ENCODE results near the gene TTC8.
A peak's percentile ranks its signal among the peaks of the same experiment; 100 is the strongest.

DNA sequence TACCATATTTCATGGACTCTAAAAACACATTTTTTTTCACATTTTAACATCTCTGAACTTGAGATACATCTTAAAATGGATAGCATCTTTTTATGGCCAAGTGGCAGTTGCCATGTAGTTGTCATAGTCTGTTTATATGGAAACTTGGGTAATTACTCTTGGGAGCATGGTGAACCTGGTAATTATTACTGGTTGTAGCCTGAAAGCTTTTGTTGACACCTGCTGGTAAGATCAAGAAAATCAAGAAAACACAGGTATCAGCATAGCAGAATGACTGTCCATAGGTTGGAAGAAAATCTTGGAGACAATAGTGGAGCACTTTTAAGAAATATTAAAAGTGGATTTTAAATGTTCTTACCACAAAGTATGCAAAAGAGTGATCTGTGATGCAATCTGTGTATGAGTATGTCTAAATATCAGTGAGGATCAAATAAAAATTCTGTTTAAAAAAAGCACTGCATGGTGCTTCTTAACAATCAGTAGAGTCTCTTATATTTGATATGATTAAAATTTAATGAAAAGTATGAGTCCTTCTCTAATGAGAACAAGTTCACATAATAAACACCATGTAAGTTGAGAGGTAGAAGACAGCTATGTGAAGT lies 44.2 kb downstream of the TTC8 start:
- TF ChIP-seq TCF7L2 (IDR thresholded peaks at IDR 0.05; ENCODE audit: low read depth, low read length): no peak
- TF ChIP-seq, protein P1, sequence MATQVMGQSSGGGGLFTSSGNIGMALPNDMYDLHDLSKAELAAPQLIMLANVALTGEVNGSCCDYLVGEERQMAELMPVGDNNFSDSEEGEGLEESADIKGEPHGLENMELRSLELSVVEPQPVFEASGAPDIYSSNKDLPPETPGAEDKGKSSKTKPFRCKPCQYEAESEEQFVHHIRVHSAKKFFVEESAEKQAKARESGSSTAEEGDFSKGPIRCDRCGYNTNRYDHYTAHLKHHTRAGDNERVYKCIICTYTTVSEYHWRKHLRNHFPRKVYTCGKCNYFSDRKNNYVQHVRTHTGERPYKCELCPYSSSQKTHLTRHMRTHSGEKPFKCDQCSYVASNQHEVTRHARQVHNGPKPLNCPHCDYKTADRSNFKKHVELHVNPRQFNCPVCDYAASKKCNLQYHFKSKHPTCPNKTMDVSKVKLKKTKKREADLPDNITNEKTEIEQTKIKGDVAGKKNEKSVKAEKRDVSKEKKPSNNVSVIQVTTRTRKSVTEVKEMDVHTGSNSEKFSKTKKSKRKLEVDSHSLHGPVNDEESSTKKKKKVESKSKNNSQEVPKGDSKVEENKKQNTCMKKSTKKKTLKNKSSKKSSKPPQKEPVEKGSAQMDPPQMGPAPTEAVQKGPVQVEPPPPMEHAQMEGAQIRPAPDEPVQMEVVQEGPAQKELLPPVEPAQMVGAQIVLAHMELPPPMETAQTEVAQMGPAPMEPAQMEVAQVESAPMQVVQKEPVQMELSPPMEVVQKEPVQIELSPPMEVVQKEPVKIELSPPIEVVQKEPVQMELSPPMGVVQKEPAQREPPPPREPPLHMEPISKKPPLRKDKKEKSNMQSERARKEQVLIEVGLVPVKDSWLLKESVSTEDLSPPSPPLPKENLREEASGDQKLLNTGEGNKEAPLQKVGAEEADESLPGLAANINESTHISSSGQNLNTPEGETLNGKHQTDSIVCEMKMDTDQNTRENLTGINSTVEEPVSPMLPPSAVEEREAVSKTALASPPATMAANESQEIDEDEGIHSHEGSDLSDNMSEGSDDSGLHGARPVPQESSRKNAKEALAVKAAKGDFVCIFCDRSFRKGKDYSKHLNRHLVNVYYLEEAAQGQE (IDR thresholded peaks at IDR 0.05; ENCODE audit: insufficient read depth in 1 of 2, low read depth in 2 of 2, low read length in 1 of 2): no peak
- TF ChIP-seq, protein P2, sequence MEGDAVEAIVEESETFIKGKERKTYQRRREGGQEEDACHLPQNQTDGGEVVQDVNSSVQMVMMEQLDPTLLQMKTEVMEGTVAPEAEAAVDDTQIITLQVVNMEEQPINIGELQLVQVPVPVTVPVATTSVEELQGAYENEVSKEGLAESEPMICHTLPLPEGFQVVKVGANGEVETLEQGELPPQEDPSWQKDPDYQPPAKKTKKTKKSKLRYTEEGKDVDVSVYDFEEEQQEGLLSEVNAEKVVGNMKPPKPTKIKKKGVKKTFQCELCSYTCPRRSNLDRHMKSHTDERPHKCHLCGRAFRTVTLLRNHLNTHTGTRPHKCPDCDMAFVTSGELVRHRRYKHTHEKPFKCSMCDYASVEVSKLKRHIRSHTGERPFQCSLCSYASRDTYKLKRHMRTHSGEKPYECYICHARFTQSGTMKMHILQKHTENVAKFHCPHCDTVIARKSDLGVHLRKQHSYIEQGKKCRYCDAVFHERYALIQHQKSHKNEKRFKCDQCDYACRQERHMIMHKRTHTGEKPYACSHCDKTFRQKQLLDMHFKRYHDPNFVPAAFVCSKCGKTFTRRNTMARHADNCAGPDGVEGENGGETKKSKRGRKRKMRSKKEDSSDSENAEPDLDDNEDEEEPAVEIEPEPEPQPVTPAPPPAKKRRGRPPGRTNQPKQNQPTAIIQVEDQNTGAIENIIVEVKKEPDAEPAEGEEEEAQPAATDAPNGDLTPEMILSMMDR (IDR thresholded peaks at IDR 0.05): peak; percentile 45; the same call in 1 of the 2 replicates
- no peak for TF ChIP-seq POLR2AphosphoS5 (IDR thresholded peaks at IDR 0.05; ENCODE audit: low read depth, low read length)
- TF ChIP-seq SIN3A (IDR thresholded peaks at IDR 0.05; ENCODE audit: borderline replicate concordance, insufficient read depth, low read depth, low read length): no peak
